ENCODE measurements around the gene DGKB.

The DGKB gene

DNA sequence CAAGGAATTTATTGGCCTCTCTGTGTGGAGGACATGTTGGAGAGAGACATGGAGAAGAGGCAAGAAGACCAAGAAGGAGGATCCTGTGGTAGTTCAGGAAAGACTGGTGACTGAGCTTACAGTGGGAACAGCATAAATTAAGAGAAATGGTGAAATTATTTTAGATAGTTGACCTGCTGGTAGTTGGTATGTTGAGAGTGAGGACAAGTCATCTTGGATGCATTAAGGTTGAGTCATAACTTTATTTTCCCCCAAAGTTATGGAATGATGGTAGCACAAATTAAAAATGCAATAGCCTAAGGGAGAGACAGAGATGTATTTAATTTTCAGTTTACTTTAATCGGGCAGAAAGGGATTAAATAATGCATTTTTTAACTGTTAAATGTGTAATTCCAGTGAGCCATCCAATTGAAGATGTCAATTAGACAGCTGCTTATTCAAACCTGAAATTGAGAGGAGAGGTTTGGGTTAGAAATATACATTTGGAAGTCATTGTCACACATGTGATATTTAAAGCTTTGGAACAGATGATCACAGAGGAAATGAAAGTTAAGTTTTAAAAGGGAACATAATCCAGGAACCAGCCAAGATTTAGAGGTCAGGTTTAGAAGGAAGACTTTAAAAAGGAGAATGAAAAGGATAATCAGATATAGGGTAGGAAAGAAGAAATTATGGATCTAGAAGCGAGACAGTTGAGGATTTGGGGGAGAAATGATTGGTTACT is 80.6 kb downstream of the DGKB start:
- DNase-seq (ENCODE audit: low spot score): peak; percentile 64

DNA sequence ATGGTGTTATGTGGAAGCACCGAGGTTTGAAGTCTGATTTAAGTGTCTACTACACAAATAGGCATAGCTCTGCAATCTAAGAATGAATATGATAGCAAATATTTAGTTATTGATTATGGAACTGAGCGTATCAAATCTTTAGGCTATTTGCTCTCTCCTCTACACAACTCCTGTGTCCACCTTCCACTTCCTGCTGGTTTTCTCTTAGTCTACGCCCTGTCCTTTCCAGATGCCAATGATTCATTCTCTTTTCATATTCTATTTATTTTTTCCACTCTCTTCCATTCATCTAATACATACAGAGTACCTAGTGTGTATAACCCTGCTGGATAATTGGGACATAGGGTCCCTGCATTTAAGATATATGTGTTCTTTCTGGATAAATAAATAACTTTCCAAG is 83.7 kb downstream of the DGKB start:
- no peak for DNase-seq (ENCODE audit: low spot score)

- no peak for DNase-seq (ENCODE audit: low spot score)
These were observed 84.5 kb downstream of the DGKB start for GRCh38 chr7:14817829-14818614.

GRCh38 chr7:14807507-14807906 is 95.0 kb downstream of the DGKB start:
- peak; percentile 13 for DNase-seq (ENCODE audit: low spot score)

DNA sequence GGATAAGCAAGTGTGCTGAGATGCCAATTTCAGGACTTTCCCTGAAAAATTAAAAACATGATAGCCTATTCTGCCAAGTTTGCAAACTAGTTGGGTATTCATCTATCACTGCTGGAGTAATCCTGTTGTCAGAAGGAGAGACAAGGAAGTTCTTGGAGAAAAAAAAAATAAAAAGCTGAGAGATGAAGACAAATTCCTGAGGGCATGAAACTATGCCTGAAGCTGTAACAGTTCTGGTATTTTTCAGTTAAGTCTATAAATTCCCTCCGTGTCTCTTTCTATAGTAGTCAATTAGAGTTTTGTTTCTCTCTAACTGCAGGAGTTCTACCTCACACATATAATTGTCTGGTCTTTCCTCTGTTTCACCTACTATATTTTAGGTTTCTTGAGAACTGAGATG is 95.7 kb downstream of the DGKB start:
- peak; percentile 65 for DNase-seq (ENCODE audit: low spot score)

DNA sequence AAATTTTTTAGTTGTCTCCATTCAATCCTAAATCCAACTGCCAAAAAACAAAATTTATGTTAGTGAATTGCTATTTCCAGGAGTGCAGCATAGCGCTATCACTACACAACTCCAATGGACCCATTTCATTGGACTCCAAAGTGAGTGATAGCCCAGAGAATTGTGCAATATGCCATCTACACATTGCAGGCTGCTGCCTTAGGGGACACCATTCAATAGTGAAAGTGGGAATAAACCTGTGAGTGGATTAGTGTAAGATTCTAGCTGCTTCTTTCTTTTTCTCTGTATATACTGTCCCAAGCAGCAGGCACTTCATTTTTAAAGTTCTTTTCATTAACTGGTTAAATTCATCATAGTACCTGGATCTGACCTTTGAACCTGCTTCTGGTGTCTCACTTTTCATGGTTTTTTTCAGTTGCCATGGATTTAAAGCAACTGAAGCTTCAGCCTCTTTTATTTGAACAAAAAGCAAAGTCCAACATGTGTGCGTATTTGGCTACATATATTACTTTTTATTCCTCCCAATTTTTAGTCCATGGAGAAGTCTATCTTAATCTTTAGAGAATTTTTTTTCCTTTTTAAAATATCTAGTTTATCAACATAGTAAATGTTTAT is 97.3 kb downstream of the DGKB start:
- no peak for DNase-seq (ENCODE audit: low spot score)

DNA sequence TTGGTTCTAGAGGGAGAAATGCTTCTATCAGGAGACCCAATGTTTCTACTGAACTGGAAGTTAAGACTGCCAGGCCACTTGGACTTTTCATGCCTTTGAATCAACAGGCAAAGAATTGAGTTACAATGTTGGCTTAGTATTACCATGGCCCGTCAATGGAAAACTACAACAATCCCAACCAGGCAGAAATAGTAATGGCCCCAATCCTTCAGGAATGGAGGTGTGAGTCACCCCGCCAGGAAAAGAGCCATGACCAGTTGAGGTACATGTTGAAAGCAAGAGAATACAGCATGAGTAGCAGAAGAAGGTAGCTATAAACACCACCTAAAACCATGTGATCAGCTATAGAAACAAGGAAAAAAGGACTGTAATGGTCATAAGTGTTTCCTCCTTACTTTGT is 101.9 kb downstream of the DGKB start:
- no peak for DNase-seq (ENCODE audit: low spot score)

DNA sequence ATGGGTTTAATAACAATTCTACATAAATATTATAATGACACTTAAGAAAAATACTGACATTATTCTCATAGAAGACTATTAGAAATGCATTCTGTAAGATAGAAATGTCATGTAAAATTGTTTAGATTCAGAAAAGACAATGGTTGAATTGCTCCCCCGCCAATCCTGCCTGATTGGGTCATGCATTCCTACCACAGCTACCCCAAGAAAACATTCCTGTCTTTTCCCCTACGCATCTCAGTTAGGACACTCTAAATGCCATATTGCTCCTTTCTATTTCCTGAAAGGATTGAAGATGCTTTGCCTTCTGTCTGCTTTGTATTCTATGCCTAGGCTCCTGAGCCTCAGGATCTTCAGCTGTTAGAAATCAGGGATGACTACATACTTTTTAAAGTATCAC is 109.4 kb downstream of the DGKB start:
- DNase-seq (ENCODE audit: low spot score): no peak

DNA sequence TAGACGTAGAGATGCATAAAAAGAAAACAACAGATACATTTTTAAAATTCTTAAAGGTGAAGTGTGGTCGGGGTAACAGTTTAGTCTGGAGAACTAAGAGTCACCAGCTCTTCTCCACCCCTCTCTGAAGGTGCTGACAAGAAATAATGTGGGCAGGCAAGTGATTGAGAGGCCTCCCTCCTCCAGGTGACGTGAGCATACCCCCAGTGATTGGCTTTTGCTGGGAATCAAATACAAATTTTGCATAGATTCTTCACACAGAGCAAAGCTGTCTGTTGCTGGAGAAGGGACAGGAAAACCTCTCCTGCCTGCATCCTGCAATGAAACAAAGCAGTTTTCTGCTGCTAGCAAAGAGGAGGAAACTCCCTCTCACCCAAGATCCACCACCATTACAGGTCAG is 115.0 kb downstream of the DGKB start:
- no peak for DNase-seq (ENCODE audit: low spot score)

- no peak for DNase-seq (ENCODE audit: low spot score)
These were observed 116.1 kb downstream of the DGKB start for GRCh38 chr7:14786314-14786895.

GRCh38 chr7:14777806-14778205 is 124.7 kb downstream of the DGKB start:
- no peak for DNase-seq (ENCODE audit: low spot score)

DNA sequence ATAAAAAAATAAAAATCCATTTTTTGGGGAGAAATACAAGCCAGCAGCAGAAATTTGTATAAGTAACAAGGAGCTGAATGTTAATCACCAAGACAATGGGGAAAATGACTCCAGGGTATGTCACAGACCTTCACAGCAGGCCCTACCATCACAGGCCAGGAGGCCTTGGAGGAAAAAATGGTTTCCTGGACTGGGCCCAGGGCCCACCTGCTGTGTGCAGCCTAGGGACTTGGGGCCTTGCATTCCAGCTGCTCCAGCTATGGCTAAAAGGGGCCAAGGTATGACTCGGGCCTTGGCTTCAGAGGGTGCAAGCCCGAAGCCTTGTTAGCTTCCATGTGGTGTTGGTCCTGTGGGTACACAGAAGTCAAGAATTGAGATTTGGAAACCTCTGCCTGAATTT is 126.3 kb downstream of the DGKB start:
- no peak for DNase-seq (ENCODE audit: low spot score)

- no peak for DNase-seq (ENCODE audit: low spot score)
These were observed 128.8 kb downstream of the DGKB start for GRCh38 chr7:14773729-14774271.

DNA sequence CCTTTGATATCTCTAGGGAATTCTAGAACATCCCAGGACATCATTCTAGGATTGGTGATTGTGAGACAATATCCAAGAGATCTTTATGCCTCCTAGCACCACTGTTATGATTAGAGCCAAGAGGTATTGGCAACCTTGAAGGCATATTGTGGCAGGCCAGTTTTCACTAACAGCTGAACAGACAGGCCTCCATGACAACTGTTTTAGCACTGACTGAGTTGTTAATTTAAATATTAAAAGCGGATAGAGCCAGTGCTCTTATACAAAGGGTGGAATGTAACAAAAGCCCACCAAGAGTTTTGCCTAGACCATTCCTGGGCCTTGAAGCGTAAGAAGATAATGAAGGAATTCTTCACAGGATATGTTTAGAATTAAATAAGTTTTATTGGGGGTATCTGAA is 131.9 kb downstream of the DGKB start:
- no peak for DNase-seq (ENCODE audit: low spot score)

DNA sequence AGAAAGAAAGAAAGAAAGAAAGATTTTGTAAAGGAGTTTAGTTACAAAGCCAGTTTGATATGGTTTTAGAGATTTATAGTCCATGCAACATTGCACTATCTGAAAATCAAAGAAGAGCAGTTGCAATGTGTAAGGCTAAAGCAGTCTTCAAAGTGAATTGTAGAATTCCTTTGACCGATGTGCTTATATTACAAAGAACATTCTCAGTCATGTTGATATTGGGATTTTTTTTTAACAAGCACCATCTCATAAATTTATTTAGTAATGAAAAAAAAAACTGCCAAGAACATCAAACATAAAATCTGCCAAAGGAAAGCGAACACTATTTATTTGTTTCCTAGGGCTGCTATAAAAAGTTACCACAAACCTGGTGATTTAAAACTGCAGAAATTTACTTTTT is 133.3 kb downstream of the DGKB start:
- no peak for DNase-seq (ENCODE audit: low spot score)

DNA sequence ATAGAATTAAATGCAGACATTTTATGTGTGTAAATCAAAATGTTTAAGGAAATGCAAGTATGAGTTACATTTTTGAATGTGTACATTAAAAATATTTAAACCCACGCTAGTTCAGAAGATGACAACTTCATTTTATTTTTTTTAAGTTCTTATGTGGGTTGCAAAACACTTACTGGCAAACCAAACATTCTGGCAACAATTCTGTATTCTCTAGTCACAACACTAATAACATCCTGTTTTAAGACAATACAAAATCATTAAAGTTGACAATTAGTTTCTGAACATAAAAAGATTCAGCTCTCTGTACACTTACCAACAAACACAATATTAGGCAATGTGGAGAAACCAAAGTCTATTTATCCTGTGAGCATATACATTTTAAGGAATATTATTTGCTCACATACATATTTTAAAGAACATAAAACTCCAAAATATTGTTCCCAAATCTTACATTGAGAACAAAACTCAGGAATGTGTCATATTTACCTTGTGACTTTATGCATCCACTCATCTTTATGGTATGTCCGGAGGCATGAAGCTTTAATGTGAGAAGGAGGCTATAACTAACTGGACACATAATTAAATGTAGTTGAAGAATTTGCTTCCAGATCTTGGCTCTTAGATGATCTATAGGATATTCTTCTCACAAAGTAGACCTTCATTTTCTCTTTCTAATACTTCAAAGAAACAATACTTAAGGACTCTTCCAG is 134.7 kb downstream of the DGKB start:
- no peak for DNase-seq (ENCODE audit: low spot score)

DNA sequence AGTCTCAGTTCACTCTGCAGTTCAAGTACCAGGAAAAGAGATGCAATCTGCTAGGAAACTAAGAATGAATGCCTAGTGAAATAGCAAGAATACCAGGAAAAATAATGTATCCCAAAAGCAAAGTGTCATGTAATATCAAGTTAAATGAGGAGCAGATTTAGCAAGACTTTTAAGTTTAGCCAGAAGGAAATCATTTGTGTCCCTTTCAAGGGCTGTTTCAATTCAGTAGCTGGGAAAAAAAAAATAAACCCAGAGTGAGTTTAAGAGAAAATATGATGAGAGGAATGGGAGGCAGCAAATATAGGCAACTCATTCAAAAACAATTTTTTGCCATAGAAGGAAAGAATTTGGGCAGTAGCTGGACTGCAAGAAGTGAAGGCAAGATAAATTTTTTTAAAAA is 135.8 kb downstream of the DGKB start:
- peak; percentile 11 for DNase-seq (ENCODE audit: low spot score)

- DNase-seq (ENCODE audit: low spot score): no peak
These were observed 136.8 kb downstream of the DGKB start for GRCh38 chr7:14765731-14766130.

GRCh38 chr7:14762561-14762960 is 140.0 kb downstream of the DGKB start:
- DNase-seq (ENCODE audit: low spot score): peak; percentile 2

DNA sequence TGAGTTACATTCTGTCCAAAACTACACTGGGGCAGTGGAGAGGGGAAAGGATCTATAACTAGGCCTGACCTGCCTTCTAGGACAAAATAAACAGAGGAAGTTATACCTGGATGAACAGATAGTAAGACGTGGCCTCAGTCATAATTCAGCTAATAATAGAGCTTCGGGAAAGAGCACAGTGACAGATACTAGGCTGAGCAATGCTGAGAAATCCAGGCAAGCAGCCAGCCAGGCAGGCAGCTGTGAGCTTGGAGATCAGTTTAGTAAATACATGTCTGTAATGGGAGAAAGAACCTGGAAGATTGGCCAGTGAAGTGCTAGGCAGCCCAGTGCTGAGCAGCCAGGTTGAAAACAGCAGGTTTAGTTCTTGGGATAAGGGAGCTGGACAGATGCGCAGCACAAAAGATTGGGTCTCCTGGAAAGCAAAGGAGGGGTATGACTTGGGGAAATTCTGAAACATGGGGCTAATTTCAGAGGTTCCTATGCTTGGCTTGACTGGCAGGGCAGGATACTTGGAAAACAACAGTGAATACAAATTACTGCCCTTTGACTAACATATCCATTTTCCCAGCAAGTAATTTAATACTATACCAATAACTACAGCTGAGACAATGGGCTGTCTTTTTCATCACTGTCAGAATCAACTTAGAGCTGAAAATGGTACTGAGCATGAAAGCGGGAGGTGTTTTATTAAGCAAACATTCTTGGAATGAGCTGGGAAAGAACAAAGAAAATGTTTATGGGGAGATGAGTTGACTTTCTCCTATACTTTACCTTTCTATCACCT is 140.8 kb downstream of the DGKB start:
- DNase-seq (ENCODE audit: low spot score): peak; percentile 72
